Activated B cell treated with CpG ODN at 0.5 μM for 24 hours (primary cell): ENCODE data around the gene PRMT7. TPM values are rescaled to one million over a fixed set of nuclear protein-coding genes. Genes with fewer than 3 reads are reported as not detected.

Experiments used
- ATAC-seq: fragments of 200-7000 bp; cut with Tn5 transposase; one replicate; pipeline ENCODE4 v1.10.0; 2021; ENCODE audit warnings: low read depth, mild to moderate bottlenecking, moderate library complexity
- CTCF ChIA-PET: fragments of 350-600 bp; sonication (Branson Sonifier 250); formaldehyde crosslinking; loops from one replicate; lab custom pipeline; 2021; ENCODE audit warnings: antibody characterized with exemption; lab: Charles Lee
- POLR2A ChIA-PET: fragments of 350-600 bp; sonication (Branson Sonifier 250); formaldehyde crosslinking; loops from one replicate; lab custom pipeline; 2021; ENCODE audit warnings: antibody characterized with exemption; lab: Charles Lee
- DNase-seq: peaks from one replicate; pipeline ENCODE4 v3.0.0; 2022
- H3K27ac Mint-ChIP-seq: one replicate; pipeline ENCODE4 v1.8.0; 2020; ENCODE audit warnings: mixed read lengths
- H3K27me3 Mint-ChIP-seq: one replicate; pipeline ENCODE4 v1.8.0; 2021; ENCODE audit warnings: mixed read lengths
- H3K36me3 Mint-ChIP-seq: one replicate; pipeline ENCODE4 v1.8.0; 2021; ENCODE audit warnings: low read depth, mixed read lengths
- H3K4me1 Mint-ChIP-seq: one replicate; pipeline ENCODE4 v1.8.0; 2021; ENCODE audit warnings: mixed read lengths
- H3K4me3 Mint-ChIP-seq: one replicate; pipeline ENCODE4 v1.8.0; 2020; ENCODE audit warnings: mild to moderate bottlenecking, mixed read lengths
- H3K9me3 Mint-ChIP-seq: one replicate; pipeline ENCODE4 v1.8.0; 2020; ENCODE audit warnings: mixed read lengths
- intact Hi-C: fragments of 100-400 bp; cut with micrococcal nuclease; formaldehyde crosslinking; loops from one replicate; pipeline ENCODE4 v1.15.1; 2024
- total RNA-seq: library from RNA; stranded (reverse); gene quantifications from 2 replicates; pipeline ENCODE4 v1.2.3, GENCODE V29; 2022
- TF ChIP-seq, protein P1 (sequence below): fragments of 200-600 bp; IDR thresholded peaks from one replicate; pipeline ENCODE4 v1.8.0; 2022; ENCODE audit warnings: antibody characterized with exemption, mild to moderate bottlenecking

PRMT7 gene
- total RNA-seq, 1 donor from 2014 or later, result 50.3 TPM

DNA sequence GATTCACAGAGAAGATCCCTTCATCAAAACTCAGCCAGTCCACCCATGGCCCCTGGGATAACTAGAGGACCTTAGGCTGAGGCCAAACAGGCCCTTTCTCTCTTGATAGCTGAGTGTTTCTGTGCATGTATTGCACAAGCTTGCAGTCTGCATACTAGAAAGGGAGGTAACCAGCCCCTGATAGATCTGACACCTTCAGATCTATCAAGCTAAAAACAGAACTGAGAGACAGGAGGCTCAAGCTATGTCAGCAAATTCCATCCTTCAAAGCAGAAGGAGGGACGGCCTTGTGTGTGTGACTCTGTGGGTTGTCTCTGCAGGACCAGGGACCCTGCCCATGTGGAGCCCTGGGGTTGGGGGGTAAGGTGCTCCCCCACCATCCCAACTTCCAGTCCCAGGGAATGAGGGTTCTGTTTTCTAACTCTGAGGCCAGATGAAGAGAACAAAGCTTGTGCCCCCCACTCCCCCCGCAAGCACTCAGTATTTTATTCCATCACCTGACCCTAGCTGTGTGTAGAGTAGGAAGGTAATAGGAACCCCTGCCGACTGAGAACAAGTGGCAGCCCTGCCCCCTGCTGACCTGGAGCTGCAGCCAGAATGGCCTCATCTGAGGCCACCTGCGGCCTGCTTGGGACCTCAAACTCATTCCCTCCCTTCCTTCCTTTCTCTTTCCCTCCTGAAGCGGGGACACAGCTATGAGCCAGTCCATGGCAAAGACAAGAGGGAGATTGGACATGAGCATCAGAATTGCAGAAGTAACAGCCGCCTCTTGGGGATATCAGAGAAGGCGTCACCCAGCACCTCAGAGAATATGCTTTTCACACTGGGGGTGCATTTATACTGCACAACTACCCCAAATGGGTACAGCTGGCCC is 73.7 kb downstream of the PRMT7 start:
- H3K9me3 Mint-ChIP-seq, result no peaks in the 10 kb centered on the region
- DNase-seq (no peak), ATAC-seq (peak; percentile 45)
- peaks cover 59% of the 10 kb centered on the region for H3K4me1 Mint-ChIP-seq
- POLR2A ChIA-PET, result interaction anchor here (0.6 to 0.9 kb wide), 4 partner anchors 27 to 874 kb away, joined by 3 to 11 read pairs (median 6); no protein-coding TSS in a partner anchor
- no peaks in the 10 kb centered on the region for H3K36me3 Mint-ChIP-seq
- intact Hi-C loops, result no loop called here
- peak overlapping the region; percentile 11 for H3K4me3 Mint-ChIP-seq
- CTCF ChIA-PET, result interaction anchor here (0.7 kb wide), 2 partner anchors 12 to 136 kb away, joined by 3 to 5 read pairs; no protein-coding TSS in a partner anchor
- peak overlapping the region; percentile 73 for H3K27ac Mint-ChIP-seq
- H3K27me3 Mint-ChIP-seq, result no peaks in the 10 kb centered on the region
- TF ChIP-seq, protein P1, sequence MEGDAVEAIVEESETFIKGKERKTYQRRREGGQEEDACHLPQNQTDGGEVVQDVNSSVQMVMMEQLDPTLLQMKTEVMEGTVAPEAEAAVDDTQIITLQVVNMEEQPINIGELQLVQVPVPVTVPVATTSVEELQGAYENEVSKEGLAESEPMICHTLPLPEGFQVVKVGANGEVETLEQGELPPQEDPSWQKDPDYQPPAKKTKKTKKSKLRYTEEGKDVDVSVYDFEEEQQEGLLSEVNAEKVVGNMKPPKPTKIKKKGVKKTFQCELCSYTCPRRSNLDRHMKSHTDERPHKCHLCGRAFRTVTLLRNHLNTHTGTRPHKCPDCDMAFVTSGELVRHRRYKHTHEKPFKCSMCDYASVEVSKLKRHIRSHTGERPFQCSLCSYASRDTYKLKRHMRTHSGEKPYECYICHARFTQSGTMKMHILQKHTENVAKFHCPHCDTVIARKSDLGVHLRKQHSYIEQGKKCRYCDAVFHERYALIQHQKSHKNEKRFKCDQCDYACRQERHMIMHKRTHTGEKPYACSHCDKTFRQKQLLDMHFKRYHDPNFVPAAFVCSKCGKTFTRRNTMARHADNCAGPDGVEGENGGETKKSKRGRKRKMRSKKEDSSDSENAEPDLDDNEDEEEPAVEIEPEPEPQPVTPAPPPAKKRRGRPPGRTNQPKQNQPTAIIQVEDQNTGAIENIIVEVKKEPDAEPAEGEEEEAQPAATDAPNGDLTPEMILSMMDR, result no peak

DNA sequence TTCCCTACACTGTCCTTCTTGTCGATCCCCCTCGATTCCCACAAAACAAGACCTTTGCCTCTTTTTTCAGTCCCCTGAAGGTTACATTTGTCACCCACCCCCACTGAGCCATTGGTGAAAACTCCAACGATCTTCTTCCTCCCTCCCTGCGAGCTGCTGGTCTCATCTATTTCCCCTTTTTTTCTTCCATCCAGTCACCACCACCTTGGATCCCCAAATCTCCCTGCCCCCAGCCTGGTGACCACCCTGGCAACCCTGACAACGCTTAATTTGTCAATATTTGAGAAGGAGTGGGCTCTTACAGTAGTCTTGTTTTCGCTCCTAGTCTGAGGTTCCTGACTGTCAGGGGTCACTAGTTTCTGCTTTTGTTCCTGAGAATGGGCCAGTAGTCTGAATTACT is 74.6 kb downstream of the PRMT7 start:
- Mint-ChIP-seq H3K4me3 (no peak overlapping the region), H3K9me3 (no peaks in the 10 kb centered on the region), H3K36me3 (no peaks in the 10 kb centered on the region), H3K27me3 (no peaks in the 10 kb centered on the region), H3K4me1 (peaks cover 54% of the 10 kb centered on the region), H3K27ac (no peak overlapping the region)
- TF ChIP-seq, protein P1, result no peak
- DNase-seq, result no peak
- no peak for ATAC-seq
- POLR2A ChIA-PET, result no interaction called here
- intact Hi-C loops, result no loop called here
- CTCF ChIA-PET, result no interaction called here

DNA sequence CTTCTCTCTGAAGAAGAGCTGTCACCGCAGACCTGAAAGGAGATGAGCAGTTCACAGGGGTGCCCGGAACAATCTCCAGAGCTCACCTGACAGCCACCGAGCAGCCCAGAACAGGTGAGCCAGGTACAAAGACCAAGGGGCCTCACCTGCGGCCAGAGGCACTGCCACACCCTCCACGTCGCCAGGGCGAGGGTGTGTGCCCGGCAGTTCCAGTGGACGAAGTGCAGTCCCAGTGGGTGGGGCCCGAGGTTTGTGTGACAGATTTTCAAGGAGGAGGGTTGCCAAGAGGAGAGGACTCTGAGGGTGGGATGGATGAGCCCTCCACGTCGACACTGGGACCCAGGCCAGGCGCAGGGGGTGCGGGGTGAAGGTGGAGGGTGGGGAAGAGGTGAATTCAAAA is 75.8 kb downstream of the PRMT7 start:
- DNase-seq (no peak), ATAC-seq (no peak)
- peaks cover 42% of the 10 kb centered on the region for H3K4me1 Mint-ChIP-seq
- no peaks in the 10 kb centered on the region for H3K9me3 Mint-ChIP-seq
- no peaks in the 10 kb centered on the region for H3K36me3 Mint-ChIP-seq
- ChIA-PET POLR2A (no interaction called here), CTCF (no interaction called here)
- intact Hi-C loops, result no loop called here
- H3K27me3 Mint-ChIP-seq, result no peaks in the 10 kb centered on the region
- no peak overlapping the region for H3K27ac Mint-ChIP-seq
- H3K4me3 Mint-ChIP-seq, result no peak overlapping the region
- TF ChIP-seq, protein P1, result no peak

DNA sequence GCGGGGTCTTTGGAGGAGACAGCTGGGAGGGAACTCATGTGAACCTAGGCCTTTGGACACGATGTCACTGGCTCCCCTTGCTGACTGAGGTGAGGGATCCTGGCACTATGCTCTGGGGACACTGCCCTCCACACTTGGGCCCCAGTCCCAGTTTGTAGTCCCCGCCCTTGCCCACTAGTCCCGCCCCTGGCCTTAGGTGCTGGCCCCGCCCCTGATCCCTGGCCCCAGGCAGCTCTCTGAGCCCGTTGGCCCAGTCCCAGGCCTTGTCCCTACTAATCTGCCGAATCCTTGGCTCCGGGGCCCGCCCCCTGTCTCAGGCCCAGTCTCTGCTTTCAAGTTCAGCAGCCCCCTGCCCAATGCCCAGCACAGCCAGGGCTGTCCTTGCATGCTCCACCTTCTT is 76.5 kb downstream of the PRMT7 start:
- Mint-ChIP-seq H3K4me1 (peaks cover 35% of the 10 kb centered on the region), H3K4me3 (no peak overlapping the region), H3K9me3 (no peaks in the 10 kb centered on the region), H3K27ac (no peak overlapping the region), H3K36me3 (no peaks in the 10 kb centered on the region), H3K27me3 (no peaks in the 10 kb centered on the region)
- ATAC-seq (no peak), DNase-seq (no peak)
- POLR2A ChIA-PET, result no interaction called here
- TF ChIP-seq, protein P1, result no peak
- intact Hi-C loops, result no loop called here
- CTCF ChIA-PET, result no interaction called here

DNA sequence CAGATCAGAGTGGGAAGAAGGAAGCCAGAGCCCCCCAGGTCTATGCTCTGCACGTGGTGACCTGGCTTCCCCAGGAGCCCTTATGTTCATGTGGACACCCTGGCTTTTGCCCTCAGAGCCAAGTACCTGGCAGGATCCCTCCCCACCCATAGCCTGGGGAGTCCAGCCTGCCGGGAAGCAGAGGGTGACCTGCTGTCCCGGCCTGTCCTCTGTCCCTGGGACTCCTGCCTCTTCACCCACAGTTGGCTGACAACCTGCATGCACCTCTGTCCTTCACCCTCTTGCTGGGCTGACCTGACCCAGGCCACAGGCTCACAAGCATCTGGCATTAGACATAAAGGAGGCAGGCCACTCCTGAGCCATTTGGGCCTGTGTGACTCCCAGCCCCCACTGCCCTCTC is 77.3 kb downstream of the PRMT7 start:
- CTCF ChIA-PET, result no interaction called here
- Mint-ChIP-seq H3K9me3 (no peaks in the 10 kb centered on the region), H3K36me3 (no peaks in the 10 kb centered on the region), H3K27me3 (no peaks in the 10 kb centered on the region), H3K4me1 (peaks cover 27% of the 10 kb centered on the region), H3K27ac (no peak overlapping the region), H3K4me3 (no peak overlapping the region)
- POLR2A ChIA-PET, result no interaction called here
- no peak for DNase-seq
- no peak for ATAC-seq
- intact Hi-C loops, result no loop called here
- TF ChIP-seq, protein P1, result no peak
